GM23338 (cell line): ENCODE results near the gene WDR1. TPM values are rescaled to one million over a fixed set of nuclear protein-coding genes. Genes with fewer than 3 reads are reported as not detected.

Source experiments
- ATAC-seq: fragments of 200-7000 bp; cut with Tn5 transposase; 3 replicates; pipeline ENCODE4 v1.9.1; 2020
- DNase-seq: peaks from one replicate; pipeline ENCODE4 v3.0.0-alpha.2; 2015; ENCODE audit warnings: low spot score
- H2AFZ ChIP-seq: fragments of 200-600 bp; sonication (generic); 2 replicates; pipeline ENCODE4 v1.8.0; 2016; ENCODE audit warnings: antibody characterized with exemption, mild to moderate bottlenecking, moderate library complexity
- H3F3A ChIP-seq: fragments of 200-600 bp; sonication (generic); replicated peaks from 2 replicates; pipeline ENCODE4 v1.8.0; 2017; ENCODE audit warnings: antibody characterized with exemption, mixed run types, low read depth
- H3K27ac ChIP-seq: fragments of 200-600 bp; sonication (generic); 2 replicates; pipeline ENCODE4 v1.6.1; 2016; ENCODE audit warnings: low read depth
- H3K27me3 ChIP-seq: fragments of 200-600 bp; sonication (generic); 2 replicates; pipeline ENCODE4 v1.8.0; 2016; ENCODE audit warnings: mild to moderate bottlenecking, mixed run types, moderate library complexity; ENCODE audit not compliant: insufficient read depth
- H3K36me3 ChIP-seq: fragments of 200-600 bp; sonication (generic); 2 replicates; pipeline ENCODE4 v1.8.0; 2016; ENCODE audit warnings: mild to moderate bottlenecking; ENCODE audit not compliant: insufficient read depth
- H3K4me1 ChIP-seq: fragments of 200-600 bp; sonication (generic); 2 replicates; pipeline ENCODE4 v1.8.0; 2016; ENCODE audit warnings: mild to moderate bottlenecking, moderate library complexity; ENCODE audit not compliant: insufficient read depth
- H3K4me2 ChIP-seq: fragments of 200-600 bp; sonication (generic); 2 replicates; pipeline ENCODE4 v1.7.1; 2017; ENCODE audit warnings: mixed run types
- H3K4me3 ChIP-seq: fragments of 200-600 bp; sonication (generic); 2 replicates; pipeline ENCODE4 v1.6.1; 2016; ENCODE audit warnings: mixed run types
- H3K79me2 ChIP-seq: fragments of 200-600 bp; sonication (generic); replicated peaks from 2 replicates; pipeline ENCODE4 v1.8.0; 2017; ENCODE audit warnings: mild to moderate bottlenecking; ENCODE audit not compliant: insufficient read depth
- H3K9me2 ChIP-seq: fragments of 200-600 bp; sonication (generic); 2 replicates; pipeline ENCODE4 v1.8.0; 2017; ENCODE audit not compliant: insufficient read depth
- H4K20me1 ChIP-seq: fragments of 200-600 bp; sonication (generic); replicated peaks from 2 replicates; pipeline ENCODE4 v1.8.0; 2017; ENCODE audit warnings: mild to moderate bottlenecking; ENCODE audit not compliant: insufficient read depth
- H3K27ac Mint-ChIP-seq: 2 replicates; pipeline ENCODE4 v1.8.0; 2020; ENCODE audit warnings: inconsistent platforms, mild to moderate bottlenecking, moderate library complexity, mixed read lengths
- H3K27me3 Mint-ChIP-seq: 3 replicates; pipeline ENCODE4 v1.8.0; 2022; ENCODE audit warnings: low read depth, mild to moderate bottlenecking, moderate library complexity, mixed read lengths, inconsistent platforms; ENCODE audit not compliant: insufficient read depth, poor library complexity
- H3K36me3 Mint-ChIP-seq: 3 replicates; pipeline ENCODE4 v1.8.0; 2021; ENCODE audit warnings: low read depth, mild to moderate bottlenecking, inconsistent platforms, moderate library complexity, mixed read lengths
- H3K4me1 Mint-ChIP-seq: 3 replicates; pipeline ENCODE4 v1.8.0; 2020; ENCODE audit warnings: mild to moderate bottlenecking, inconsistent platforms, mixed read lengths
- H3K4me3 Mint-ChIP-seq: 3 replicates; pipeline ENCODE4 v1.8.0; 2021; ENCODE audit warnings: moderate library complexity, mild to moderate bottlenecking, inconsistent platforms, mixed read lengths
- H3K9me3 Mint-ChIP-seq: 3 replicates; pipeline ENCODE4 v1.8.0; 2020; ENCODE audit warnings: moderate library complexity, mild to moderate bottlenecking, inconsistent platforms, mixed read lengths
- CREB1 ChIP-seq: fragments of 250-450 bp; sonication (Bioruptor Pico); IDR thresholded peaks from 2 replicates; pipeline ENCODE4 v1.5.0; 2020; ENCODE audit warnings: low read depth, mild to moderate bottlenecking, moderate library complexity
- EZH2 ChIP-seq: fragments of 200-600 bp; sonication (generic); IDR thresholded peaks from one replicate; pipeline ENCODE4 v1.8.0; 2017; ENCODE audit warnings: antibody characterized with exemption, mild to moderate bottlenecking, low read depth; ENCODE audit not compliant: unreplicated experiment
- EZH2phosphoT487 ChIP-seq: fragments of 200-600 bp; sonication (generic); IDR thresholded peaks from one replicate; pipeline ENCODE4 v1.8.1; 2018; ENCODE audit warnings: antibody characterized with exemption; ENCODE audit not compliant: unreplicated experiment
- JUNB ChIP-seq: IDR thresholded peaks from one replicate; pipeline ENCODE4 v1.6.1; 2016; ENCODE audit warnings: antibody characterized with exemption; ENCODE audit not compliant: unreplicated experiment
- NANOG ChIP-seq: IDR thresholded peaks from 2 replicates; pipeline ENCODE4 v1.6.1; 2016; ENCODE audit warnings: antibody characterized with exemption, borderline replicate concordance
- POLR2AphosphoS5 ChIP-seq: IDR thresholded peaks from 2 replicates; pipeline ENCODE4 v1.6.1; 2016; ENCODE audit warnings: antibody characterized with exemption, low read depth
- REST ChIP-seq: IDR thresholded peaks from one replicate; pipeline ENCODE4 v1.6.1; 2018; ENCODE audit warnings: antibody characterized with exemption; ENCODE audit not compliant: unreplicated experiment
- STAT1 ChIP-seq: IDR thresholded peaks from one replicate; pipeline ENCODE4 v1.6.1; 2016; ENCODE audit warnings: antibody characterized with exemption; ENCODE audit not compliant: unreplicated experiment
- ZNF114 ChIP-seq: fragments of 250-450 bp; sonication (Bioruptor Pico); IDR thresholded peaks from 2 replicates; pipeline ENCODE4 v1.5.0; 2020; ENCODE audit warnings: mild to moderate bottlenecking, moderate library complexity
- ZNF331 ChIP-seq: fragments of 250-450 bp; sonication (Bioruptor Pico); IDR thresholded peaks from 2 replicates; pipeline ENCODE4 v1.5.0; 2020; ENCODE audit warnings: low read depth, mild to moderate bottlenecking, moderate library complexity
- polyA plus RNA-seq: library from polyadenylated mRNA; unstranded; fragments of >200 nt; fragmentation: Nextera tagmentation; extraction: Ambion mirVana; gene quantifications from 2 replicates; pipeline ENCODE4 v1.2.1, GENCODE V29; 2016
- total RNA-seq: library from RNA; depleted of rRNA; stranded (reverse); fragments of >200 nt; shearing (Covaris generic); gene quantifications from 2 replicates; pipeline ENCODE4 v1.2.3, GENCODE V29; 2014
- TF ChIP-seq, protein P1 (sequence below), 2 experiments: fragments of 200-600 bp in 1 of 2; sonication (generic) in 1 of 2; conservative IDR thresholded peaks; 2 replicates each; pipeline versions ENCODE4 v1.5.1 to v1.6.1; 2016 to 2017; ENCODE audit warnings: antibody characterized with exemption in 2 of 2, low read depth in 2 of 2, mild to moderate bottlenecking in 2 of 2, moderate library complexity in 1 of 2
- TF ChIP-seq, protein P2 (sequence below): IDR thresholded peaks from 2 replicates; pipeline ENCODE4 v1.6.1; 2016; ENCODE audit warnings: antibody characterized with exemption

Gene WDR1
- total and polyA plus RNA-seq, 2 experiments from 2014 or later, result 93.2 to 248 TPM

DNA sequence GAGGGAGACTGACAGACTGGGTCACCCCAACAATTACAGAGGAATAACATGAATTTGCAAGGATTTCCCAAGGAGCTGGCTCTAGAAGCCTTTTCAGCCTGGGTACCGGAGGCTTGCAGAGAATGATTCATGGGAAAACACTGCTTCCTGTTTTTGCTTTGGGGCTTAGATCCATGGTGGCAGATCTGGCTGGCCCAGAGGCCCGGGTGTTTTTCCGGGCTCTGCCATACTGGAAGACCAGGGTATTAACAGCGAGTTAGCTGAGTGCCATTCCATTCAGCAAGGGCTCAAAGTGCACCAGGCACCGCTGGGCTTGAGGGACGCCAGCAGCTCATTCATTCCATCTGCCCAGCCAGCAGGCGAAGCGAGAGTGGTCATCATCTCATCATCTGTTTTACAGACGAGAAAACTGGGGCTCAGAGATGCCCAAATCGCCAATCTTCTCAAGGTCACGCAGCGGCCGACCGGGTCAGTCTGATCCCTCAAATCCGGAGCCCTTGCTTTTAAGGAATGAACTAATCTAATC, 1.3 kb downstream of the WDR1 start:
- Histone ChIP-seq H4K20me1 (peaks cover 39% of the 10 kb centered on the region), H3K4me2 (peak overlapping the region; percentile 89), H3K36me3 (peaks cover 33% of the 10 kb centered on the region), H3K27ac (peak overlapping the region; percentile 86), H3K4me1 (peaks cover 38% of the 10 kb centered on the region), H3K79me2 (peaks cover 62% of the 10 kb centered on the region), H3K27me3 (no peaks in the 10 kb centered on the region), H3F3A (0 out of 2 replicates have a peak, but pooled peaks cover 4% of the 10 kb centered on the region), H3K4me3 (peak overlapping the region; percentile 66), H3K9me2 (no peaks in the 10 kb centered on the region), H2AFZ (no peak overlapping the region)
- Mint-ChIP-seq H3K4me3 (peak overlapping the region; percentile 96), H3K36me3 (peaks cover 58% of the 10 kb centered on the region), H3K9me3 (no peaks in the 10 kb centered on the region; the same call in 2 of the 3 replicates), H3K27ac (peak overlapping the region; percentile 98), H3K27me3 (peaks cover 41% of the 10 kb centered on the region), H3K4me1 (peaks cover 77% of the 10 kb centered on the region)
- ATAC-seq, result no peak
- TF ChIP-seq EZH2phosphoT487 (no peak), EZH2 (no peak), POLR2AphosphoS5 (no peak), ZNF331 (CRISPR knock-in tag) (no peak)
- no peak for DNase-seq

- no peak for DNase-seq
- no peaks in the 10 kb centered on the region for H3K9me2 ChIP-seq
- no peak overlapping the region for H2AFZ ChIP-seq
- no peak overlapping the region for H3K4me3 ChIP-seq
- H3K79me2 ChIP-seq, result peaks cover 69% of the 10 kb centered on the region
- Mint-ChIP-seq H3K4me3 (peak overlapping the region; percentile 96), H3K27ac (no peak overlapping the region), H3K27me3 (peaks cover 41% of the 10 kb centered on the region), H3K4me1 (peaks cover 81% of the 10 kb centered on the region), H3K9me3 (no peaks in the 10 kb centered on the region; the same call in 2 of the 3 replicates), H3K36me3 (peaks cover 65% of the 10 kb centered on the region)
- peaks cover 47% of the 10 kb centered on the region for H4K20me1 ChIP-seq
- H3K4me1 ChIP-seq, result peaks cover 38% of the 10 kb centered on the region
- H3K36me3 ChIP-seq, result peaks cover 34% of the 10 kb centered on the region
- no peaks in the 10 kb centered on the region for H3K27me3 ChIP-seq
- H3K4me2 ChIP-seq, result no peak overlapping the region; the same call in 1 of the 2 replicates
- no peak for ATAC-seq
- no peak overlapping the region for H3K27ac ChIP-seq
- H3F3A ChIP-seq, result 0 out of 2 replicates have a peak, but pooled peaks cover 4% of the 10 kb centered on the region
- TF ChIP-seq, protein P1, sequence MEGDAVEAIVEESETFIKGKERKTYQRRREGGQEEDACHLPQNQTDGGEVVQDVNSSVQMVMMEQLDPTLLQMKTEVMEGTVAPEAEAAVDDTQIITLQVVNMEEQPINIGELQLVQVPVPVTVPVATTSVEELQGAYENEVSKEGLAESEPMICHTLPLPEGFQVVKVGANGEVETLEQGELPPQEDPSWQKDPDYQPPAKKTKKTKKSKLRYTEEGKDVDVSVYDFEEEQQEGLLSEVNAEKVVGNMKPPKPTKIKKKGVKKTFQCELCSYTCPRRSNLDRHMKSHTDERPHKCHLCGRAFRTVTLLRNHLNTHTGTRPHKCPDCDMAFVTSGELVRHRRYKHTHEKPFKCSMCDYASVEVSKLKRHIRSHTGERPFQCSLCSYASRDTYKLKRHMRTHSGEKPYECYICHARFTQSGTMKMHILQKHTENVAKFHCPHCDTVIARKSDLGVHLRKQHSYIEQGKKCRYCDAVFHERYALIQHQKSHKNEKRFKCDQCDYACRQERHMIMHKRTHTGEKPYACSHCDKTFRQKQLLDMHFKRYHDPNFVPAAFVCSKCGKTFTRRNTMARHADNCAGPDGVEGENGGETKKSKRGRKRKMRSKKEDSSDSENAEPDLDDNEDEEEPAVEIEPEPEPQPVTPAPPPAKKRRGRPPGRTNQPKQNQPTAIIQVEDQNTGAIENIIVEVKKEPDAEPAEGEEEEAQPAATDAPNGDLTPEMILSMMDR (conservative IDR thresholded peaks at IDR 0.05; ENCODE audit: low read depth in 2 of 2), result no peak
- TF ChIP-seq STAT1 (no peak), REST (no peak), EZH2 (no peak), JUNB (no peak), NANOG (no peak), ZNF114 (CRISPR knock-in tag) (no peak), EZH2phosphoT487 (no peak), CREB1 (CRISPR knock-in tag) (no peak), POLR2AphosphoS5 (no peak)
- TF ChIP-seq, protein P2, sequence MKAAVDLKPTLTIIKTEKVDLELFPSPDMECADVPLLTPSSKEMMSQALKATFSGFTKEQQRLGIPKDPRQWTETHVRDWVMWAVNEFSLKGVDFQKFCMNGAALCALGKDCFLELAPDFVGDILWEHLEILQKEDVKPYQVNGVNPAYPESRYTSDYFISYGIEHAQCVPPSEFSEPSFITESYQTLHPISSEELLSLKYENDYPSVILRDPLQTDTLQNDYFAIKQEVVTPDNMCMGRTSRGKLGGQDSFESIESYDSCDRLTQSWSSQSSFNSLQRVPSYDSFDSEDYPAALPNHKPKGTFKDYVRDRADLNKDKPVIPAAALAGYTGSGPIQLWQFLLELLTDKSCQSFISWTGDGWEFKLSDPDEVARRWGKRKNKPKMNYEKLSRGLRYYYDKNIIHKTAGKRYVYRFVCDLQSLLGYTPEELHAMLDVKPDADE, result no peak
Measured at GRCh38 chr4:10114607-10115006, 2.0 kb downstream of the WDR1 start.
